Medulla oblongata (tissue), 1 donor: Measurements from ENCODE around the gene FOXM1.

ENCODE experiments used
- DNase-seq: peaks from one replicate; pipeline ENCODE4 v3.0.0-alpha.2; 2015; ENCODE audit errors: extremely low spot score

The FOXM1 gene

GRCh38 chr12:2877047-2877952 is at the start of gene FOXM1, which contains the start of gene RHNO1:
FOXM1 (minus strand) TSS chr12:2877174; CDS start chr12:2874478, 2,696 bp downstream.
RHNO1 (plus strand) TSS chr12:2877223; CDS start chr12:2885367, 8,144 bp downstream.
- peak; percentile 94 for DNase-seq

GRCh38 chr12:2925322-2925995 is 48.5 kb upstream of the FOXM1 start:
- no peak for DNase-seq

GRCh38 chr12:2924019-2924418 is 47.0 kb upstream of the FOXM1 start:
- no peak for DNase-seq

- DNase-seq = no peak
Observed at GRCh38 chr12:2923057-2923456, 46.1 kb upstream of the FOXM1 start.

GRCh38 chr12:2922329-2922728 is 45.4 kb upstream of the FOXM1 start:
- DNase-seq = no peak

- no peak for DNase-seq
Observed at GRCh38 chr12:2919249-2919648, 42.3 kb upstream of the FOXM1 start.

GRCh38 chr12:2912216-2912575 is 35.2 kb upstream of the FOXM1 start:
- DNase-seq = no peak

- DNase-seq = no peak
Observed at GRCh38 chr12:2904260-2904659, 27.3 kb upstream of the FOXM1 start.

- DNase-seq = peak; percentile 82
Observed at GRCh38 chr12:2902272-2902880, 25.4 kb upstream of the FOXM1 start.

- DNase-seq = no peak
Observed at GRCh38 chr12:2900642-2901041, 23.7 kb upstream of the FOXM1 start.

- DNase-seq = no peak
Observed at GRCh38 chr12:2897418-2897817, 20.4 kb upstream of the FOXM1 start.

GRCh38 chr12:2895511-2895910 is 18.5 kb upstream of the FOXM1 start:
- DNase-seq = no peak

GRCh38 chr12:2895051-2895451 is 18.1 kb upstream of the FOXM1 start:
- no peak for DNase-seq

GRCh38 chr12:2893007-2893406 is 16.0 kb upstream of the FOXM1 start:
- DNase-seq = no peak

GRCh38 chr12:2892246-2892645 is 15.3 kb upstream of the FOXM1 start:
- DNase-seq = no peak

- peak; percentile 55 for DNase-seq
Observed at GRCh38 chr12:2891240-2892053, 14.5 kb upstream of the FOXM1 start.

- DNase-seq = peak; percentile 99
Observed at GRCh38 chr12:2890388-2891239, 13.6 kb upstream of the FOXM1 start, which contains the start of gene TULP3. TULP3 (plus strand) TSS chr12:2890891; CDS start chr12:2890948, 57 bp downstream.

GRCh38 chr12:2890001-2890387 is 13.0 kb upstream of the FOXM1 start:
- no peak for DNase-seq

- DNase-seq = no peak
Observed at GRCh38 chr12:2886768-2887450, 9.9 kb upstream of the FOXM1 start.

GRCh38 chr12:2884810-2885209 is 7.8 kb upstream of the FOXM1 start:
- DNase-seq = no peak
